GM19395 (cell line): ENCODE measurements around the gene MAPK1.
"Not testable (repeated sequence)": the region's sequence is repeated elsewhere in the genome, so short reads cannot be mapped to it uniquely, and the experiment has no call there.

Source experiments
- ATAC-seq: cut with Tn5 transposase; IDR thresholded peaks from one replicate; pipeline ENCODE4 v1.9.1; 2021; ENCODE audit warnings: mild to moderate bottlenecking, moderate library complexity; ENCODE audit not compliant: unreplicated experiment

MAPK1 gene

GRCh38 chr22:21793716-21794115, 73.7 kb downstream of the MAPK1 start:
- not testable (repeated sequence) for ATAC-seq

GRCh38 chr22:21791635-21792625, 75.5 kb downstream of the MAPK1 start:
- ATAC-seq, result peak; percentile 70

- not testable (repeated sequence) for ATAC-seq
These were observed 76.4 kb downstream of the MAPK1 start for GRCh38 chr22:21790849-21791610.

- no peak for ATAC-seq
These were observed 77.1 kb downstream of the MAPK1 start for GRCh38 chr22:21790359-21790758.

DNA sequence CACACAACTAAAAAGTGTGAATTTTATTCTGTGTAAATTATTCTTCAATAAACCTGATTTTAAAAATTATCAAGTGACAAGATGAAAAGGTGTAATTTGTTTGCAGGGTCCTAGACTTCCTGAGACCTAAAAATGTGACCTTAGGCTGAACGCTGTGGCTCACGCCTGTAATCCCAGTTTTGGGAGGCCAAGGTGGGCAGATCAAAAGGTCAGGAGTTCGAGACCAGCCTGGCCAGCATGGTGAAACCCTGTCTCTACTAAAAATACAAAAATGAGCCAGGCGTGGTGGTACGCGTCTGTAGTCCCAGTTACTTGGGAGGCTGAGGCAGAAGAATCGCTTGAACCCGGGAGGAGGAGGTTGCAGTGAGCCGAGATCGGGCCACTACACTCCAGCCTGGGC, 79.9 kb downstream of the MAPK1 start:
- not testable (repeated sequence) for ATAC-seq

DNA sequence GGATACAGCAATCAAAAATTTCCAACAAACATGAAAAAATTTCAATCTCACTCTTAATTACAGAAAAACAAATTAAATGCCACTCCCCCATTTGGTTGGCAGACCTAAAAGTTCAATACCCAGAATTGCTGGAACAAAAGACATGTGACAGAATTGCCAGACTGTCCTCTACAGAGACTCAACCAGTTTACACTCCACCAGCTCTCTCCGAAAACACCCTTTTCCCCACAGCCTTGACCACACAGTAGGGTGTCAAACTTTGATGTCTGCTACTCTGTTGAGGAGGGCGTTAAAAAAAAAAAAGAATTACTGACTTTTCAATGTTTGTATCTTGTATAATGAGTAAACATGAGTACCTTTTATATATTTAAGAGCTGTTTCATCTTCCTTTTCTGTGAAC, 87.2 kb downstream of the MAPK1 start:
- ATAC-seq, result no peak

- no peak for ATAC-seq
These were observed 88.0 kb downstream of the MAPK1 start for GRCh38 chr22:21779444-21779843.

- ATAC-seq, result no peak
These were observed 88.6 kb downstream of the MAPK1 start for GRCh38 chr22:21778705-21779363.

DNA sequence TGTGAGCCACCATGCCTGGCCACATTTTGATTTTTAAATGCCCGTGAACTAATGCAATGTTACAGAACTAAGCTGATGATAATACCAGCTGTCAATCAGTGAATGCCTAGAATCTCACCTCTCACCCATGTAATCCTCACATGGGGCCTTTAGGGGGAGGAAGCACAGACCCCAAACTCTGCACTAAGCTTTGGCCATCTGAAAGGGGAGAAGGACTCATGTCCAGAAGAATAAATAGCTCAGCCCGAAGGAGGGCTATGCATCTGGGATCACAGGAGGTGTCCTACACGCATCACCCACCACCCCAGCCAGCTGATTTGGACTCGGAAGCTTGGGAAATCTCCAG, 95.8 kb downstream of the MAPK1 start:
- ATAC-seq, result no peak

DNA sequence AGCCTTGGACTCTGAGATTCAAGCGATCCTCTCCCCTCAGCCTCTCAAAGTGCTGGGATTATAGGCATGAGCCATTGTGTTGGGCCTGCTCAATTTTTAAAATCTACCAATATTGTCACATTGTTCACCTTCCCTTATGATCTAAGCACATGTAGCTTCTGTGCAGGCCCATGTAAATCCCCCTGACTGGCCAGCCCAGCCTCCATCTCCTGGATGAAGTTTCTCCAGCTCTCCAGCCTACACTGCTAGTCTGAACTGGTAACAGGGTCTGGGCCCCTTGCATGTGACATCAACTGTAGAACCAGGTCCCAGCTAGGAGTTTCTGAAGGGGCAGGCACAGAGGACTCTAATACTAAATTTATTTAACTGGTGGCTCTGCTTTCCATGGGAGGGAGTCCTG, 99.0 kb downstream of the MAPK1 start:
- ATAC-seq, result no peak

DNA sequence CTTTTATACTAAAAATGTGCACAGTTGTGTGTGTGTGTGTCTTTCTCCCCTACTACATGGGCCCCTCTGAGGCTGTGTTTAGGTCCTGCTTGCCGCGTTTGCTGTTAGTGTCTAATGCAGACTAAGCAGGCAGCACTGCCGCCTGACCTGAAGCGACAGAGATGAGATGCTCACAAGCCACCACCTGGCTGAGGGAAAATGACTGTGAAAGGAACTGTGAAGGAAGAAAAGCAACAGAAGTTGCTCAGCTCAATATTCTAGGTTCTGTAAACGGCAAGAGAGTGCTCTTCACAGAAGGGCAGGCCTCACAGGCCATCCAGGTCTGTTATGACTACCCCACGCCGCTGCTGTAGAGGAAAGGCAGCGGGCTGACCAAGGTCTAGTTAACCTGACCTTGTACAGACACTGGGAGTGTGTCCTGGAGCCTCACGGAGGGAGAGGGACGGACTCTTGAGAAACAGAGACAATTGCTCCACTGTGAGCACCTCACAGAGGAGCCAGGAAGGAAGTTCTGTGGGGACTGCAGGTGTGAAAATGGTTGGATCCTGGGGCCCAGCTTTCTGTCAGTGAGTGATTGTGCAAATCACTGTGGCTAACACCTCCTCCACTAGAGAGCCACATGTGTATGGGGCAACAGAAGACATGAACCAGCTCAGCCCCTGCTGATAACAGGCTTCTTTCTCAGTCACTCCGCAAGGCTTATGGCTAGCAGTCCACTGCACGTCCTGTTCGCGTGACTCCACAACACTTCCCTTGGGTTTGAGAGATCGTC, 100.6 kb downstream of the MAPK1 start:
- no peak for ATAC-seq

DNA sequence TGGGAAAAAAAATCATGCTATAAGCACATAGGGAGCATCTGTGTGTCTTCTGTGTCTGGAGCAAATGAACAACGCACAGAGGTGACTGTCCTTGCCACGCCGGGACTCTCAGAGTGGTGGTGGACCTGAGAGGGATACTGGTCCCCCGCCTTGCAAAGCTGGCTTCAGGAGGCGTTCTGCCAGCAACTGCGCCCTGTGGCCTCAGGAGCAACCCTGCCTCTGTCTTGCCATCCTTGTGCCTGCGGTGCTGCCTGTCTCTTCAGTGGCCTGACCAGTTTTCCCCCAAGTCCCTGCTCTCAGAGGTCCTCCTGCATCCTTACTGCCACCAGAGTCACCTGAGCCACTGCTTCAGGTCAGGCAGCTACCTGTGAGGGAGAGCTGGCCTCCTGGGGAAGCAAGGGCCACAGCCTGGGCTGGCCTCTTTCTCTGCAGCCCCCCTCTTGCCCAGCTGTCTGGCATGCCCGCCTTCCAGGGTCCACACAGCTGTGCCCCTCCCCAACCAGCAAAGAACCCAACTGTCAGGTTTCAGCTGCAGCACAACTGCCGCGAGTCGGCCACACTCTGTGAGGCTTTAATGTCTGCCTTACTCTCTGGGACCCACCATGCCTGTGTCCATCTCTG, 101.4 kb downstream of the MAPK1 start:
- no peak for ATAC-seq

- ATAC-seq, result no peak
These were observed 103.2 kb downstream of the MAPK1 start for GRCh38 chr22:21764038-21764804.

DNA sequence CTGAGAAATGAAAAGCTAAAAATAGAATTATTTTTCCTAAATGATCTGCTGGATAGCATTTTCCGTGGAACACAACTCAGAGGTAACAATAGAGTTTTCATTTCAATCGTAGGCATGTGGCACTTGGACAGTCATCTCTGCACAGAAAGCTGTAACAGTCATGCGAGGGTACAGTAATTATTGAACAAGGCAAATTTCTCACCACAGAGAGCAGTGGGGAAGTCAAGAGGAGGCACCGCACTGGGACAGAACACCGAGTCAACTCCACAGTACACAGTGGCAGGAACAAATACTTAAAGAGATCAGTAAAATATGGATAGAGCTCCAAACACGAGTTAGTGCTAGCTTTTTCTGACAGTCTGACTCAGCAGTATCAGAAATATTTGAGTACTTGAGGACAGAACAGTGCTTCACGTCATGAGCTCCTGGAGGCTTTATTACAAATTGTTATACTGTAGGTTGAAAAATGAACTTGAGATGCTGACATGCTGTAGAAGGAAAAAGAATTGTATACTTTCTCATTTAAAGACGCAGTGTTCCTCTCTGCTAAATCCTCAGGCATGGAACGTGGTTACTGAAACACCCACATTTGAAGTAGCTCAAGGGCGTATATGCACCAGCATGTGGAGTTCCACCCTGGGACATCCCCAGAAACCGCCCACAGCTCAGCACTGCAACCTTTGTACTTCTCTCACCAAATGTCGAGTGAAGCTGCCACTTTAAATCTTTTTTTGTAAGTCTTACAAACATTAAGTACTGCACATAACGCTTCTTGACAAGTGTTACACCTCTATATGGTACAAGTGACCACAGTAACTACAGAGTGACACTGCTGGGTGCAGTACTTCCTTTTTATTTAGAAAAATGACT, 104.5 kb downstream of the MAPK1 start:
- no peak for ATAC-seq

DNA sequence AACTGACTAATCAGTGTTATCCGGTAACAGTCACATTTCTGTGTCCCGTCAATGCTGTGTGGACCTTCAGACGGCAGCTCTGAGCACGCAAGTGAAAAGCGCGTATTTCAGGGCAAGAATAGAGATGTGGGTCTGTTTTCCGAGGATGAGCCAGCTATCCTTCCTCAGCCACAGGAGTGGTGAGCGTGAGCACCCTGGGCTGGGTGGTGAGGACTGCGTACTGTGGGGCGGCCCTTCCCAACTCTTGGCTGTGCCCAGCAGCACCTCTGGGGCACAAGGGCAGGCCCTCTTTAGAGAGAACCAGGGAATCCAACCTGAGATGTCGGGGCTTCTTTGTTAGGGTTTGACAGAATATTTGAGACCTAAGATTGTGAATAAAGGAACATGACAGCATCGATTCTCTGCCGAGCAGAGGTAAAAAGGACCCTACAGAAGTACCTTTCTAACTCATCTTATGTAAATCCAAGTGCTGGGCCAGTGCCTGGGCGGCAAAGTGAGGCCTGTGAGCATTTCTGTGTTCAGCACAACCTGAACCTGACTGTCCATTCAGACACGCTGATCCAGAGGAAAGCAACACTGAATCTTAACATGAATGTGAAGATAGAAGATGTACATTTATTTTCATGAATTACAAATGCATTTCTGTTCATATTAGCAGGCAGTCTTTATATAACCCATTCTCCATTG, 105.3 kb downstream of the MAPK1 start:
- no peak for ATAC-seq

DNA sequence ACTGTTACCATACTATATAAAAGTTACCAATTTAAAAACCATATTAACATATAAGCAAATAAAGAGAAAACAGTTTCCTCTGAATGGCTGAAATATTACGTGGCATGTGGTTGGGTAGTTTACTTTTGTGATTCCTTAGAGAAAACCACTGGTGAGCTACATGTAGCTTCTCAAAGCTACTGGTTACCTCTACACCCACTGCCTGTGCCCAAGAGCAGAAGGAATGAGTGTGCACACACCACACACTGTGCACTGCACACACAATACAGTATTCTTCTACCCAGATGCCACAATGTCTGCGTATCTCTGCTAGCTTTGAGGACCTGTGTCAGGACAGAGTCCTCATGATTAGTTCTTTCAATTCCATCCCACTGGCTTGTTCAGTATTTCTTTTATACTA, 106.4 kb downstream of the MAPK1 start:
- no peak for ATAC-seq

DNA sequence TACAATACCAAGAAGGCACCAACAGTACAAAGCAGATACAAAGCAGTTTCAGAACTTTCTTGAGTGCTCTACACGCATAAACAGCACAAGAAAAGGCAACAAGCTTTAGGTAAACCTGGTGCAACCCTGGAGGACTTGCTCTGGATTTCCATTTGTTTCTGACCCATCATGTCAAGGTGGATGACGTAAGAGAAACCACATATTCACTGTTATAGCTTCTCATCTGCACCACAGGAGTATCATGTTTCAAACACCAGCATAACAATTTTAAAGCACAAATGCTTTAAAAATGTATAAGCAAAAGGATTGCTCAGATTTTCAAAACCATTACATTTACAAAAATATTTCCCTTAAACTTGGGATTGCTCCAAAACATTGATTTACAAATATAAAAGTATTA, 106.8 kb downstream of the MAPK1 start:
- ATAC-seq, result no peak
